Colonic mucosa (tissue), 4 donors: ENCODE data around the gene MT1A. TPM values are rescaled to one million over a fixed set of nuclear protein-coding genes. Genes with fewer than 3 reads are reported as not detected.
A peak's percentile ranks its signal among the peaks of the same experiment; 100 is the strongest.

Experiments used
- DNase-seq: peaks from one replicate; pipeline ENCODE4 v3.0.0-alpha.2; 2020
- H3K27ac ChIP-seq: fragments of 200-600 bp; one replicate; pipeline ENCODE4 v1.8.0; 2021
- H3K27me3 ChIP-seq: fragments of 200-600 bp; one replicate; pipeline ENCODE4 v1.8.0; 2021
- H3K36me3 ChIP-seq: fragments of 200-600 bp; one replicate; pipeline ENCODE4 v1.8.0; 2021
- H3K4me1 ChIP-seq: fragments of 200-600 bp; one replicate; pipeline ENCODE4 v1.8.0; 2021; ENCODE audit warnings: mild to moderate bottlenecking
- H3K4me3 ChIP-seq: fragments of 200-600 bp; one replicate; pipeline ENCODE4 v1.8.0; 2021
- H3K9ac ChIP-seq, 2 donors: one replicate each; pipeline ENCODE4 v1.7.0; 2013; ENCODE audit warnings: control low read depth in 2 of 2, low read depth in 2 of 2, low read length in 2 of 2
- H3K9me3 ChIP-seq: fragments of 200-600 bp; one replicate; pipeline ENCODE4 v1.8.0; 2021
- intact Hi-C: fragments of 100-400 bp; cut with DNase I; formaldehyde crosslinking; loops from one replicate; pipeline ENCODE4 v1.14.1; 2022
- total RNA-seq, 2 donors: library from RNA; stranded (reverse); fragmentation: NEBNext Ultra II Directional in 1 of 2; extraction: Animal tissue kit (Norgen Biotek cat#: 25700) in 1 of 2; gene quantifications; one replicate each; pipeline ENCODE4 v1.2.1, GENCODE V29; 2021
- TF ChIP-seq, protein P1 (sequence below): fragments of 200-600 bp; IDR thresholded peaks from one replicate; pipeline ENCODE4 v1.8.0; 2022; ENCODE audit warnings: antibody characterized with exemption, mild to moderate bottlenecking
- donor health status: healthy.
- donor health status: DM: no; HTN: no; CAD: no.
- donor health status: DM: no; HTN: no; CAD: no.

MT1A gene
- total RNA-seq, 2 donors from 2014 or later = 5.5 to 10.2 TPM

DNA sequence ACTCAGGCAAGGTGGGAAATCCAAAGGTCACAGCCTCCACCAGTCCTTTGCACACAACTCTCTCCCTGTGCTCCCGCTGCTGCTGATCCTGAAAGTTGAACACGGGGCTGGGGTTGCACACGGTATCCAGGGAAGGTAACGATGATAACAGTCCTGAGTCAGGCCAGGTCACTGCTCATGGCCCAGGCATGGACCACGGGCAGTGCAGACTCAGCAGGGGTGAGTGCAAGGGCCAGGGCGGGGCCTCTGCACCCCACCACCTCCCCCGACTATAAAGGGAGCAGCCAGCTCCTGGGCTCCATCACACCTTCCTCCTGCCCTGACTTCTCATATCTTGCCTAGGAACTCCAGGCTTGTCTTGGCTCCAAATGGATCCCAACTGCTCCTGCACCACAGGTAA is 13.1 kb downstream of the MT1A start, which contains the start of gene MT1B:
Gene MT1B (plus strand): TSS at position 301 of the 400 bp plus-strand sequence. CDS start 68 bp downstream, at position 369.
- TF ChIP-seq, protein P1, sequence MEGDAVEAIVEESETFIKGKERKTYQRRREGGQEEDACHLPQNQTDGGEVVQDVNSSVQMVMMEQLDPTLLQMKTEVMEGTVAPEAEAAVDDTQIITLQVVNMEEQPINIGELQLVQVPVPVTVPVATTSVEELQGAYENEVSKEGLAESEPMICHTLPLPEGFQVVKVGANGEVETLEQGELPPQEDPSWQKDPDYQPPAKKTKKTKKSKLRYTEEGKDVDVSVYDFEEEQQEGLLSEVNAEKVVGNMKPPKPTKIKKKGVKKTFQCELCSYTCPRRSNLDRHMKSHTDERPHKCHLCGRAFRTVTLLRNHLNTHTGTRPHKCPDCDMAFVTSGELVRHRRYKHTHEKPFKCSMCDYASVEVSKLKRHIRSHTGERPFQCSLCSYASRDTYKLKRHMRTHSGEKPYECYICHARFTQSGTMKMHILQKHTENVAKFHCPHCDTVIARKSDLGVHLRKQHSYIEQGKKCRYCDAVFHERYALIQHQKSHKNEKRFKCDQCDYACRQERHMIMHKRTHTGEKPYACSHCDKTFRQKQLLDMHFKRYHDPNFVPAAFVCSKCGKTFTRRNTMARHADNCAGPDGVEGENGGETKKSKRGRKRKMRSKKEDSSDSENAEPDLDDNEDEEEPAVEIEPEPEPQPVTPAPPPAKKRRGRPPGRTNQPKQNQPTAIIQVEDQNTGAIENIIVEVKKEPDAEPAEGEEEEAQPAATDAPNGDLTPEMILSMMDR = no peak
- Histone ChIP-seq H3K9ac (no peak within 1 kb of the TSS), H3K36me3 (no peaks in the 10 kb centered on the region), H3K4me1 (no peaks in the 10 kb centered on the region), H3K27ac (no peak within 1 kb of the TSS), H3K9me3 (no peaks in the 10 kb centered on the region), H3K27me3 (no peaks in the 10 kb centered on the region), H3K4me3 (no peak within 1 kb of the TSS)
- intact Hi-C loops = no loop called here
- DNase-seq = no peak

- Histone ChIP-seq H3K36me3 (no peaks in the 10 kb centered on the region), H3K4me3 (no peak overlapping the region), H3K4me1 (no peaks in the 10 kb centered on the region), H3K27ac (no peak overlapping the region), H3K9ac (no peak overlapping the region), H3K27me3 (no peaks in the 10 kb centered on the region), H3K9me3 (no peaks in the 10 kb centered on the region)
- intact Hi-C loops = no loop called here
- TF ChIP-seq, protein P1 = no peak
- no peak for DNase-seq
Measured at GRCh38 chr16:56652600-56652999, 14.1 kb downstream of the MT1A start.

- Histone ChIP-seq H3K27me3 (no peaks in the 10 kb centered on the region), H3K36me3 (no peaks in the 10 kb centered on the region), H3K9me3 (no peaks in the 10 kb centered on the region), H3K27ac (no peak overlapping the region), H3K4me1 (no peaks in the 10 kb centered on the region), H3K4me3 (no peak overlapping the region), H3K9ac (no peak overlapping the region)
- intact Hi-C loops = no loop called here
- DNase-seq = no peak
- TF ChIP-seq, protein P1 = no peak
Measured at GRCh38 chr16:56653218-56653617, 14.8 kb downstream of the MT1A start.

DNA sequence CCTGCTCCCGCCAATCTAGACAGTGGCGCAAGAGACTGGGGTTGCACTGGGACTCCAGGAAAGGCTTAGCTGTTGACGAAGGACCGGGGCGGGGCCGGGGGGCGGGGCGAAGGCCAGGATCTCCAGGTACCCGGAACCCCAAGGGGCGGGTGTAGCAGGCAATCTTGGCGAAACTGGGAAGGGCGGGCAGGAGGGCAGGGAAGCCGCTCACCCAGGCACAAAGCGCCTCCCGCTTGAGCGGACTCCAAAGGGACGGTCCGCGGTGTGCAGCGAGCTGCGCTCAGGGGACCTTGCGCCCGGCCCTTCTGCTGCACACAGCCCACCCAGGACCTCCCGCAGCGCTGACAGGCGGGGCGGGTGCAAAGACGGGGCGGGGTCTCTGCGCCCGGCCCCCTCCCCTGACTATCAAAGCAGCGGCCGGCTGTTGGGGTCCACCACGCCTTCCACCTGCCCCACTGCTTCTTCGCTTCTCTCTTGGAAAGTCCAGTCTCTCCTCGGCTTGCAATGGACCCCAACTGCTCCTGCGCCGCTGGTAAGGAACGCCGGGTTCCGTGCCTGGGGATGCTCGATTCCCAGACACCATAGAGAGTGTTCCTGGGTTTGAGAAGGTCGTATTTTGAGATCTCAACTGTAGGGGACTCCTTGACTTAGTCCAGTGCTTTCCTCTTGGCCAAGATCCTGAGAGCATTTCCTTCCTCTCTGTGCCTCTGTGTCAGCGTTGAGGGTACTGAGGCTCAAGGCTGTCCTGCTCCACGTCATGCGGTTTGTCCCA is 19.3 kb downstream of the MT1A start, which contains the start of gene MT1F:
Gene MT1F (plus strand): TSS at position 405 of the 772 bp plus-strand sequence. CDS start 100 bp downstream, at position 505.
- H3K9me3 ChIP-seq = no peaks in the 10 kb centered on the region
- peak; percentile 99 for DNase-seq
- peak within 1 kb of the TSS; percentile 60 for H3K27ac ChIP-seq
- no peaks in the 10 kb centered on the region for H3K4me1 ChIP-seq
- intact Hi-C loops = no loop called here
- peak within 1 kb of the TSS; percentile 55 for H3K4me3 ChIP-seq
- peak within 1 kb of the TSS; percentile 64 to 99 for H3K9ac ChIP-seq
- H3K36me3 ChIP-seq = no peaks in the 10 kb centered on the region
- peaks cover under 1% of the 10 kb centered on the region for H3K27me3 ChIP-seq
- TF ChIP-seq, protein P1 = no peak

- Histone ChIP-seq H3K9me3 (no peaks in the 10 kb centered on the region), H3K27me3 (peaks cover 8% of the 10 kb centered on the region), H3K4me1 (no peaks in the 10 kb centered on the region), H3K9ac (peak overlapping the region; percentile 64 to 99), H3K4me3 (peak overlapping the region; percentile 55), H3K27ac (no peak overlapping the region), H3K36me3 (no peaks in the 10 kb centered on the region)
- TF ChIP-seq, protein P1 = no peak
- no peak for DNase-seq
- intact Hi-C loops = no loop called here
Measured at GRCh38 chr16:56658327-56658875, 19.9 kb downstream of the MT1A start.
